GM12892 (cell line): ENCODE data around the gene ANO1.

Source experiments
- POLR2A ChIP-seq: IDR thresholded peaks from 2 replicates; pipeline ENCODE4 v1.6.1; 2011; ENCODE audit warnings: low read depth, low read length, control low read depth
- TAF1 ChIP-seq: IDR thresholded peaks from 2 replicates; pipeline ENCODE4 v1.6.1; 2011; ENCODE audit warnings: low read depth, mild to moderate bottlenecking, control low read depth, low read length, borderline replicate concordance

DNA sequence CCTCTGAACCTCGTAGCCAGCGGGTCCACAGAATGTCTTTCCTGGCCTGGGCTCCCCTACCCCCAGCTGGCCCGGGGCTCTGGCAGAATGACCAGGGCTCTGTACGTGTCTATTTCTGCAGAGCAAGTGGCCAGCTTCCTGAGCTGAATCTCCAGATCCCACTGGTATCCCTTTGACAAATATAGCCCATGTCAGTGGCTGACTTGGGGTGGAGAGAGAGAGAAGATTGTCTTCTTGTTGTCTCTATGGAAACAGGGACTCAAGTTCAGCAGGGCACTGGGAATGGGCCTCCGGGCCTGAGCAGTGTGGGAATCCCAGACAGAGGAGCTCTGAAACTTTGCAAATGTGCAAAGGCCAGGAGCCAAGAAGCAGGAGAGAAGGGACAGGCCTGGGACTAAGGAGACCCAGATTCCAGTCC lies 33.9 kb downstream of the ANO1 start:
- TF ChIP-seq POLR2A (no peak), TAF1 (no peak)
